ENCODE measurements around the gene PDZD2. TPM values are rescaled to one million over a fixed set of nuclear protein-coding genes. Genes with fewer than 3 reads are reported as not detected.
"Not testable (repeated sequence)": the region's sequence is repeated elsewhere in the genome, so short reads cannot be mapped to it uniquely, and the experiment has no call there.

The PDZD2 gene
- total and polyA plus RNA-seq, 9 donors = 21.2 to 58.2 (median 37.8) TPM

DNA sequence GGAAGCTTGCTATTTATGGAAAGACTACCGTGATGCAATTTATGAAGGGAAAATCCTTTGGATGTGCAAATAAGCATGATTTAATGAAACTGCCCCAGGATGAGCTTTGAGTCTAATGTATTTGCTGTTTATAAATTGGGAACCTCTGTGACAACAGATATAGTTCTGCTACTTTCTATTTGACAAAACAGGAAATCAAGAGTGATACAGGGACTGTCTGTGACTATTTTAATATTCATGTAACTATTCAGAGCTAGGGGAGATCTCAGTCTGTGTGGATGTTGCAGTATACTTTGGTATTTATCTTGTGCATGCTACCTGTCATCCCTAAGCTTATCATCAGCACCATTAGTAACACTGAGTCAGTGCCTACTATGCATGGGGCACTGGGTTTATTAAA lies 132.1 kb downstream of the PDZD2 start:
- Histone ChIP-seq H3K27me3 (no peaks in the 10 kb centered on the region), H3K9me3 (no peaks in the 10 kb centered on the region), H3K36me3 (no peaks in the 10 kb centered on the region), H3K27ac (no peak overlapping the region), H3K4me1 (ENCODE audit: insufficient read depth) (no peaks in the 10 kb centered on the region), H3K4me3 (no peak overlapping the region)
- intact Hi-C loops (cut with DNase I) = no loop called here
- 56 to 69% (median 57%) methylated on average over 1 of the region's 1 CpG for WGBS, 3 donors
- TF ChIP-seq, protein P1, sequence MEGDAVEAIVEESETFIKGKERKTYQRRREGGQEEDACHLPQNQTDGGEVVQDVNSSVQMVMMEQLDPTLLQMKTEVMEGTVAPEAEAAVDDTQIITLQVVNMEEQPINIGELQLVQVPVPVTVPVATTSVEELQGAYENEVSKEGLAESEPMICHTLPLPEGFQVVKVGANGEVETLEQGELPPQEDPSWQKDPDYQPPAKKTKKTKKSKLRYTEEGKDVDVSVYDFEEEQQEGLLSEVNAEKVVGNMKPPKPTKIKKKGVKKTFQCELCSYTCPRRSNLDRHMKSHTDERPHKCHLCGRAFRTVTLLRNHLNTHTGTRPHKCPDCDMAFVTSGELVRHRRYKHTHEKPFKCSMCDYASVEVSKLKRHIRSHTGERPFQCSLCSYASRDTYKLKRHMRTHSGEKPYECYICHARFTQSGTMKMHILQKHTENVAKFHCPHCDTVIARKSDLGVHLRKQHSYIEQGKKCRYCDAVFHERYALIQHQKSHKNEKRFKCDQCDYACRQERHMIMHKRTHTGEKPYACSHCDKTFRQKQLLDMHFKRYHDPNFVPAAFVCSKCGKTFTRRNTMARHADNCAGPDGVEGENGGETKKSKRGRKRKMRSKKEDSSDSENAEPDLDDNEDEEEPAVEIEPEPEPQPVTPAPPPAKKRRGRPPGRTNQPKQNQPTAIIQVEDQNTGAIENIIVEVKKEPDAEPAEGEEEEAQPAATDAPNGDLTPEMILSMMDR (IDR thresholded peaks at IDR 0.05) = no peak
- TF ChIP-seq POLR2A (IDR thresholded peaks at IDR 0.05) (no peak), EP300 (IDR thresholded peaks at IDR 0.05) (no peak)
- no peak for DNase-seq

DNA sequence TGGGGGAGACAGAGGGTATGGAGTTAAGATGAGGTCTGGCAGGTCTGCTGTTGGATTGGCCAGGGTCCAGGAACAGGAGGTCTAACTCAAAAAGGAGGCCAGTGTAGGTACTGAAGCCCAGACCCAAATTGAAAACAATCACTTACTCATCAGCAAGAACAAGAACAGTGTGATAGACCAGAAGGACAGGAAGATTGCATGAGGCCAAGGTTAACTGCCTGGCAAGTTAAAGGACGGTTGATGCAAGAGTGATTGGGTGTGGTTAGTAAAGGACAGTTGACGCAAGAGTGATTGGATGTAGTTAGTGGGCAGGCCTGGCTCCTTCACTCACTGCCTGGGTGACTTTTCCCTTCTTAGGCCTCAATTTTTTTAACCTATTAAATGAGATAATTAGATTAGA lies 132.6 kb downstream of the PDZD2 start:
- H3K4me1 ChIP-seq (ENCODE audit: insufficient read depth) = no peaks in the 10 kb centered on the region
- H3K27ac ChIP-seq = no peak overlapping the region
- no peak for TF ChIP-seq POLR2A (IDR thresholded peaks at IDR 0.05)
- no peak for TF ChIP-seq EP300 (IDR thresholded peaks at IDR 0.05)
- TF ChIP-seq, protein P1 (IDR thresholded peaks at IDR 0.05) = no peak
- H3K9me3 ChIP-seq = no peaks in the 10 kb centered on the region
- 90 to 92% (median 91%) methylated on average over 2 of the region's 2 CpGs for WGBS, 3 donors
- H3K27me3 ChIP-seq = no peaks in the 10 kb centered on the region
- intact Hi-C loops (cut with DNase I) = no loop called here
- no peaks in the 10 kb centered on the region for H3K36me3 ChIP-seq
- no peak for DNase-seq
- no peak overlapping the region for H3K4me3 ChIP-seq

DNA sequence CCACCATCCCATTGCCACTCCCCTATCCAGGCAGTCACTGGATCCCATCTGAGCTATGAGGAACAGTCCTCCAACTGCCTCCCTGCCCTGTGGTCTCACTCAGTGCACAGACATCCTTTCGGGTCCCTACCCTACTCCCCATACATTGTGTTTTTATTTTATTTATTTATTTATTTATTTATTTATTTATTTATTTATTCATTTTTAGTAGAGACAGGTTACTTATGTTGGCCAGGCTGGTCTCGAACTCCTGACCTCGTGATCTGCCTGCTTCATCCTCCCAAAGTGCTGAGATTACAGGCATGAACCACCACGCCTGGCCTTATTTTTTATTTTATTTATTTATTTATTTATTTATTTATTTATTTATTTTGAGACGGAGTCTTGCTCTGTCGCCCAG lies 137.4 kb downstream of the PDZD2 start:
- intact Hi-C loops (cut with DNase I); DNase-seq; H3K4me1 ChIP-seq (ENCODE audit: insufficient read depth); H3K4me3 ChIP-seq; H3K27me3 ChIP-seq; H3K36me3 ChIP-seq; H3K9me3 ChIP-seq; H3K27ac ChIP-seq: not testable (repeated sequence)
- WGBS, 3 donors = 97% methylated on average over 6 of the region's 6 CpGs

DNA sequence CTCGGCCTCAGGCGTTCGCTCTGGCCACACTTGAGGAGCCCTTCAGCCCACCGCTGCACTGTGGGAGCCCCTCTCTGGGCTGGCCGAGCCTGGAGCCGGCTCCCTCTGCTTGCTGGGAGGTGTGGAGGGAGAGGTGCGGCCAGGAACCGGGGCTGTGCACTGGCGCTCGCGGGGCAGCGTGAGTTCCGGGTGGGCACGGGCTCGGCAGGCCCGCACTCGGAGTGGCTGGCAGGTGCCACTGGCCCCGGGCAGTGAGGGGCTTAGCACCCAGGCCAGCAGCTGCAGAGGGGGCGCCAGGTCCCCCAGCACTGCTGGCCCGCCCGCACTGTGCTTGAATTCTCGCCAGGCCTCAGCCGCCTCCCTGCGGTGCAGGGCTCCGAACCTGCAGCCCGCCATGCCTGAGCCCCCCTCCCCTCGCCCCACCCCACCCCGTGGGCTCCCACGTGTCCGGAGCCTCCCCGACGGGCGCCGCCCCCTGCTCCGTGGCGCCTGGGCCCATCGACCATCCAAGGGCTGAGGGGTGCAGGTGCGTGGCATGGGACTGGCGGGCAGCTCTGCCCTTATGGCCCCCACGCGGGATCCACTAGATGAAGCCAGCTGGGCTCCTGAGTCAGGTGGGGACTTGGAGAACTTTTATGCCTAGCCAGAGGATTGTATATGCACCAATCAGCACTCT lies 138.2 kb downstream of the PDZD2 start:
- WGBS, 3 donors = 95 to 96% (median 95%) methylated on average over 23 to 41 of the region's 41 CpGs
- Histone ChIP-seq H3K27me3 (no peaks in the 10 kb centered on the region), H3K27ac (no peak overlapping the region), H3K4me3 (no peak overlapping the region), H3K36me3 (no peaks in the 10 kb centered on the region), H3K9me3 (no peaks in the 10 kb centered on the region), H3K4me1 (ENCODE audit: insufficient read depth) (no peaks in the 10 kb centered on the region)
- no peak for TF ChIP-seq EP300 (IDR thresholded peaks at IDR 0.05)
- no peak for TF ChIP-seq POLR2A (IDR thresholded peaks at IDR 0.05)
- TF ChIP-seq, protein P1 (IDR thresholded peaks at IDR 0.05) = no peak
- intact Hi-C loops (cut with DNase I) = no loop called here
- DNase-seq = no peak

DNA sequence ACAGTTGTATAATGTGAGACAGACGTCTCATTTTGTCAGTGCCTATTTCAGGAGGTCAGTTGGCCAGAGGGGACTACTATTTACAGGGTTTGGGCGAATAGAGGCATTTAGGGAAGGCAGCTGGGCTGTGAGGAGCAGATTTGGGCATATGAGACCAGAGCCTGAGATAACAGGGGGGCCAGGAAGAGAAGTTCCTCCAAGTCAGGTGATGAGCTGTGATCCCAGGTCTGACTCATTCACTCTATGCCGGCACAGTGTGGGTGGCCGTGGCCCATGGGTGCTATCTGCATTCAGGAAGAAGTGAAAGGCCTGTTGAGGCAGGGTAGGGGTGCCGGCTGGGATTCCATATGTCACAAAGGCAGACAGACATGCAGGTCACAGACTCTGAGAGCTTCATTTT lies 142.8 kb downstream of the PDZD2 start:
- Histone ChIP-seq H3K4me3 (no peak overlapping the region), H3K36me3 (no peaks in the 10 kb centered on the region), H3K27me3 (no peaks in the 10 kb centered on the region), H3K4me1 (ENCODE audit: insufficient read depth) (no peaks in the 10 kb centered on the region), H3K9me3 (no peaks in the 10 kb centered on the region), H3K27ac (no peak overlapping the region)
- TF ChIP-seq POLR2A (IDR thresholded peaks at IDR 0.05) (no peak), EP300 (IDR thresholded peaks at IDR 0.05) (no peak)
- TF ChIP-seq, protein P1 (IDR thresholded peaks at IDR 0.05) = no peak
- intact Hi-C loops (cut with DNase I) = no loop called here
- no peak for DNase-seq
- WGBS, 3 donors = 81 to 85% (median 82%) methylated on average over 5 of the region's 5 CpGs
